Breast epithelium (tissue), 3 donors: ENCODE measurements around the gene LY6G6D.

Source experiments
- POLR2A ChIP-seq: fragments of 450-650 bp; IDR thresholded peaks from one replicate; pipeline ENCODE4 v1.6.1; 2016; ENCODE audit warnings: antibody characterized with exemption, mild to moderate bottlenecking, moderate library complexity
- POLR2AphosphoS5 ChIP-seq, 3 donors: sonication (generic); formaldehyde crosslinking; IDR thresholded peaks; one replicate each; pipeline ENCODE4 v1.6.1; 2017; ENCODE audit warnings: antibody characterized with exemption in 3 of 3
- TF ChIP-seq, protein P1 (sequence below), 3 donors: fragments of 450-650 bp; IDR thresholded peaks; one replicate each; pipeline ENCODE4 v1.5.1; 2016 to 2017; ENCODE audit warnings: antibody characterized with exemption in 3 of 3, mild to moderate bottlenecking in 3 of 3, moderate library complexity in 3 of 3

- TF ChIP-seq, protein P1, sequence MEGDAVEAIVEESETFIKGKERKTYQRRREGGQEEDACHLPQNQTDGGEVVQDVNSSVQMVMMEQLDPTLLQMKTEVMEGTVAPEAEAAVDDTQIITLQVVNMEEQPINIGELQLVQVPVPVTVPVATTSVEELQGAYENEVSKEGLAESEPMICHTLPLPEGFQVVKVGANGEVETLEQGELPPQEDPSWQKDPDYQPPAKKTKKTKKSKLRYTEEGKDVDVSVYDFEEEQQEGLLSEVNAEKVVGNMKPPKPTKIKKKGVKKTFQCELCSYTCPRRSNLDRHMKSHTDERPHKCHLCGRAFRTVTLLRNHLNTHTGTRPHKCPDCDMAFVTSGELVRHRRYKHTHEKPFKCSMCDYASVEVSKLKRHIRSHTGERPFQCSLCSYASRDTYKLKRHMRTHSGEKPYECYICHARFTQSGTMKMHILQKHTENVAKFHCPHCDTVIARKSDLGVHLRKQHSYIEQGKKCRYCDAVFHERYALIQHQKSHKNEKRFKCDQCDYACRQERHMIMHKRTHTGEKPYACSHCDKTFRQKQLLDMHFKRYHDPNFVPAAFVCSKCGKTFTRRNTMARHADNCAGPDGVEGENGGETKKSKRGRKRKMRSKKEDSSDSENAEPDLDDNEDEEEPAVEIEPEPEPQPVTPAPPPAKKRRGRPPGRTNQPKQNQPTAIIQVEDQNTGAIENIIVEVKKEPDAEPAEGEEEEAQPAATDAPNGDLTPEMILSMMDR (IDR thresholded peaks at IDR 0.05): no peak
- TF ChIP-seq POLR2A (peak; percentile 32), POLR2AphosphoS5 (IDR thresholded peaks at IDR 0.05) (peak in 1 of 3 donors; percentile 22)
These were observed 15.0 kb downstream of the LY6G6D start for GRCh38 chr6:31729979-31730630.
